SK-N-SH (cell line): ENCODE measurements around the gene BRD7. TPM values are rescaled to one million over a fixed set of nuclear protein-coding genes. Genes with fewer than 3 reads are reported as not detected.

Experiments
- CTCF ChIA-PET: fragments of 300-600, 350-600 bp; formaldehyde crosslinking; extraction: SDS; loops from one replicate; lab custom pipeline; 2021; lab: Yijun Ruan, JAX
- POLR2A ChIA-PET: fragments of 350-600 bp; sonication (Branson Sonifier 250); formaldehyde crosslinking; extraction: SDS; loops from one replicate; lab custom pipeline; 2020; ENCODE audit warnings: antibody characterized with exemption, inconsistent platforms; lab: Yijun Ruan, JAX
- DNase-seq: peaks from one replicate; pipeline ENCODE4 v3.0.0; 2012
- H2AFZ ChIP-seq: fragments of 200-600 bp; sonication (generic); 2 replicates; pipeline ENCODE4 v1.8.1; 2016; ENCODE audit warnings: antibody characterized with exemption, mild to moderate bottlenecking, low read depth
- H3F3A ChIP-seq: fragments of 200-600 bp; sonication (generic); replicated peaks from 2 replicates; pipeline ENCODE3; 2016; ENCODE audit warnings: antibody characterized with exemption, mild to moderate bottlenecking; ENCODE audit not compliant: insufficient read depth
- H3K27ac ChIP-seq, 2 experiments: fragments of 200-500 bp in 1 of 2; fragments of 200-600 bp in 1 of 2; sonication (Bioruptor generic) in 1 of 2; sonication (generic), shearing (Covaris generic) in 1 of 2; 2 replicates each; pipeline versions ENCODE4 v1.5.1 to v1.6.1; 2014 to 2016; ENCODE audit warnings: low read depth in 2 of 2, inconsistent platforms in 1 of 2, low read length in 1 of 2, mild to moderate bottlenecking in 1 of 2, mixed read lengths in 1 of 2
- H3K27me3 ChIP-seq: fragments of 200-600 bp; sonication (generic), shearing (Covaris generic); 2 replicates; pipeline ENCODE4 v1.6.1; 2016; ENCODE audit warnings: mixed run types; ENCODE audit not compliant: insufficient read depth
- H3K36me3 ChIP-seq, 2 experiments: fragments of 200-500 bp in 1 of 2; fragments of 200-600 bp in 1 of 2; sonication (Bioruptor generic) in 1 of 2; sonication (generic) in 1 of 2; replicated peaks in 1 of 2; 2 replicates each; pipeline versions ENCODE3 to v1.5.1; 2014 to 2016; ENCODE audit warnings: low read length in 1 of 2, mild to moderate bottlenecking in 1 of 2; ENCODE audit not compliant: insufficient read depth in 2 of 2, control insufficient read depth in 1 of 2
- H3K4me1 ChIP-seq, 2 experiments: fragments of 200-500 bp in 1 of 2; fragments of 200-600 bp in 1 of 2; sonication (Bioruptor generic) in 1 of 2; sonication (generic), shearing (Covaris generic) in 1 of 2; 2 replicates each; pipeline versions ENCODE4 v1.5.1 to v1.6.1; 2014 to 2016; ENCODE audit warnings: low read depth in 1 of 2, low read length in 1 of 2, mixed run types in 1 of 2; ENCODE audit not compliant: insufficient read depth in 2 of 2, control insufficient read depth in 1 of 2
- H3K4me2 ChIP-seq: fragments of 200-600 bp; sonication (generic), shearing (Covaris generic); 2 replicates; pipeline ENCODE4 v1.6.1; 2017; ENCODE audit warnings: mixed run types
- H3K4me3 ChIP-seq, 2 experiments: fragments of 200-500 bp in 1 of 2; fragments of 200-600 bp in 1 of 2; sonication (Bioruptor generic) in 1 of 2; sonication (generic), shearing (Covaris generic) in 1 of 2; 2 replicates each; pipeline versions ENCODE4 v1.5.1 to v1.8.1; 2014 to 2016; ENCODE audit warnings: low read depth in 2 of 2, inconsistent platforms in 1 of 2, low read length in 1 of 2, mild to moderate bottlenecking in 1 of 2, mixed read lengths in 1 of 2, moderate library complexity in 1 of 2
- H3K79me2 ChIP-seq: fragments of 200-600 bp; sonication (generic); 2 replicates; pipeline ENCODE4 v1.8.1; 2017; ENCODE audit warnings: mild to moderate bottlenecking; ENCODE audit not compliant: insufficient read depth
- H3K9ac ChIP-seq: fragments of 200-600 bp; sonication (generic); 2 replicates; pipeline ENCODE4 v1.6.1; 2017; ENCODE audit warnings: mixed run types
- H3K9me2 ChIP-seq: fragments of 200-600 bp; sonication (generic); 2 replicates; pipeline ENCODE4 v1.6.1; 2017; ENCODE audit warnings: mixed run types
- H3K9me3 ChIP-seq: fragments of 200-600 bp; sonication (generic); 2 replicates; pipeline ENCODE4 v1.6.1; 2017; ENCODE audit warnings: mixed run types, mild to moderate bottlenecking, moderate library complexity
- H4K20me1 ChIP-seq: fragments of 200-600 bp; sonication (generic); 2 replicates; pipeline ENCODE4 v1.6.1; 2017; ENCODE audit warnings: mild to moderate bottlenecking, mixed run types; ENCODE audit not compliant: insufficient read depth
- CHD2 ChIP-seq: fragments of 150-350 bp; IDR thresholded peaks from 2 replicates; pipeline ENCODE4 v1.6.1; 2018; ENCODE audit warnings: low read length; ENCODE audit not compliant: partially characterized antibody
- CTCF ChIP-seq: fragments of 200-600 bp; sonication (generic); IDR thresholded peaks from 2 replicates; pipeline ENCODE4 v1.6.1; 2017; ENCODE audit warnings: antibody characterized with exemption, mild to moderate bottlenecking, moderate library complexity
- ELF1 ChIP-seq: IDR thresholded peaks from 2 replicates; pipeline ENCODE4 v1.4.0; 2012
- FOXM1 ChIP-seq: IDR thresholded peaks from 2 replicates; pipeline ENCODE4 v1.4.0; 2012; ENCODE audit warnings: low read depth, mild to moderate bottlenecking
- JUND ChIP-seq: IDR thresholded peaks from 2 replicates; pipeline ENCODE4 v1.4.0; 2012
- MAX ChIP-seq: IDR thresholded peaks from 2 replicates; pipeline ENCODE4 v1.4.0; 2012; ENCODE audit warnings: low read depth
- MEF2A ChIP-seq: IDR thresholded peaks from 2 replicates; pipeline ENCODE4 v1.4.0; 2012; ENCODE audit warnings: low read depth, borderline replicate concordance
- NFIC ChIP-seq: IDR thresholded peaks from 2 replicates; pipeline ENCODE4 v1.4.0; 2012; ENCODE audit warnings: borderline replicate concordance
- NRF1 ChIP-seq: IDR thresholded peaks from 2 replicates; pipeline ENCODE4 v1.6.1; 2012; ENCODE audit warnings: low read depth, mild to moderate bottlenecking, low read length
- PBX3 ChIP-seq: IDR thresholded peaks from 2 replicates; pipeline ENCODE4; 2012
- POLR2AphosphoS5 ChIP-seq: IDR thresholded peaks from 2 replicates; pipeline ENCODE4 v1.6.1; 2012; ENCODE audit warnings: low read depth, low read length
- RAD21 ChIP-seq: IDR thresholded peaks from 2 replicates; pipeline ENCODE4 v1.6.1; 2012; ENCODE audit warnings: mild to moderate bottlenecking, low read length
- RFX5 ChIP-seq: IDR thresholded peaks from 2 replicates; pipeline ENCODE4 v1.6.1; 2012; ENCODE audit warnings: mild to moderate bottlenecking, improper control_type of control experiment, low read length
- SMC3 ChIP-seq: IDR thresholded peaks from 2 replicates; pipeline ENCODE4 v1.6.1; 2012; ENCODE audit warnings: low read depth, low read length, improper control_type of control experiment
- TCF12 ChIP-seq: IDR thresholded peaks from 2 replicates; pipeline ENCODE4 v1.4.0; 2012
- ZBTB33 ChIP-seq: IDR thresholded peaks from 2 replicates; pipeline ENCODE4 v1.4.0; 2012; ENCODE audit warnings: low read depth, borderline replicate concordance
- WGBS: methylation state at CpG from one replicate; pipeline ENCODE4 v1.1.6; 2017; ENCODE audit warnings: low lambda C conversion rate; 5-methylcytosine and 5-hydroxymethylcytosine counted together
- polyA plus RNA-seq, 3 experiments: library from polyadenylated mRNA; depleted of rRNA; stranded (reverse); fragments of >200 nt; gene quantifications; 2 replicates each; pipeline ENCODE4 v1.2.3, GENCODE V29; 2012
- TF ChIP-seq, protein P1 (sequence below): IDR thresholded peaks from 2 replicates; pipeline ENCODE4 v1.6.1; 2012; ENCODE audit warnings: mild to moderate bottlenecking, low read depth, low read length, moderate library complexity
- TF ChIP-seq, protein P2 (sequence below): fragments of 150-350 bp; IDR thresholded peaks from 2 replicates; pipeline ENCODE4 v1.6.1; 2016; ENCODE audit warnings: mild to moderate bottlenecking, low read depth, low read length

BRD7 gene
- polyA plus RNA-seq, 1 of the 3 experiments (the other 2 are of a cell fraction): 32.9 TPM

GRCh38 chr16:50363656-50364055, 5.1 kb downstream of the BRD7 start:
- H3K79me2 ChIP-seq: peaks cover 93% of the 10 kb centered on the region
- CTCF ChIA-PET: interaction anchor here (1.0 to 16.9 kb wide), 4 partner anchors 8 to 443 kb away, joined by 3 to 326 read pairs (median 12); partner anchors contain the start of gene CNEP1R1
- POLR2A ChIA-PET: no interaction called here

DNA sequence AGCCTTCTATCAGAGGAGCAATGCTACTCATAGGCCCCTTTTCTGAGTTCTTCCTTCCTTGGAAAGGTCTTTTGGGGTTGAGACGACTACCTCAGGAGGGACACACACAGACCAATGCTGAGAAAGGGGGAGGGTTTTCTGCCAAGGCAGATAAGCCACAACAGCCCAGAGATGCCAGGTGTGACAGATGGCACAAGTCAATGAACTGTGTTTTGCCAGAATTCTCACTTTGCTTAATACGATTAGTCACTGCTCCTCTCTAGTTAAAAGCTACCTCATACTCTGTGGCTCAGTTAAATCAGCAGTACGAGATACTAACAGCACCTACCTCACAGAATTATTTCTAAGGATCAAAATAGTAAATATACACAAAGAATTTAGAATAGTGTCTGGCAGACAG, 8.0 kb downstream of the BRD7 start:
- peaks cover 43 to 80% of the 10 kb centered on the region in 2 experiments for H3K36me3 ChIP-seq
- H3K4me1 ChIP-seq: peaks cover 0 to 6% of the 10 kb centered on the region in 2 experiments; a peak in 2 of 4 replicates
- WGBS: 93% methylated on average over 3 of the region's 3 CpGs
- no peak overlapping the region for H3K4me2 ChIP-seq
- H3K9ac ChIP-seq: no peak overlapping the region
- CTCF ChIA-PET: interaction anchor here (1.0 to 12.2 kb wide), 10 partner anchors 9 to 445 kb away, joined by 3 to 162 read pairs (median 6); partner anchors contain the start of genes ADCY7, BRD7 and CNEP1R1
- peaks cover 1% of the 10 kb centered on the region for H3F3A ChIP-seq
- peaks cover 89% of the 10 kb centered on the region for H3K79me2 ChIP-seq
- no peaks in the 10 kb centered on the region for H3K27me3 ChIP-seq
- peaks cover 18% of the 10 kb centered on the region; the same call in 1 of the 2 replicates for H4K20me1 ChIP-seq
- no peaks in the 10 kb centered on the region for H3K9me3 ChIP-seq
- no peak overlapping the region for H3K4me3 ChIP-seq
- no peak overlapping the region for H2AFZ ChIP-seq
- peak overlapping the region in 1 of 2 experiments; percentile 22; a peak in 2 of 4 replicates for H3K27ac ChIP-seq
- POLR2A ChIA-PET: no interaction called here
- DNase-seq: no peak
- H3K9me2 ChIP-seq: no peaks in the 10 kb centered on the region
- TF ChIP-seq NRF1 (no peak), FOXM1 (no peak), RFX5 (no peak), CTCF (no peak), CHD2 (no peak), ZBTB33 (no peak), TCF12 (no peak)
- TF ChIP-seq, protein P1, sequence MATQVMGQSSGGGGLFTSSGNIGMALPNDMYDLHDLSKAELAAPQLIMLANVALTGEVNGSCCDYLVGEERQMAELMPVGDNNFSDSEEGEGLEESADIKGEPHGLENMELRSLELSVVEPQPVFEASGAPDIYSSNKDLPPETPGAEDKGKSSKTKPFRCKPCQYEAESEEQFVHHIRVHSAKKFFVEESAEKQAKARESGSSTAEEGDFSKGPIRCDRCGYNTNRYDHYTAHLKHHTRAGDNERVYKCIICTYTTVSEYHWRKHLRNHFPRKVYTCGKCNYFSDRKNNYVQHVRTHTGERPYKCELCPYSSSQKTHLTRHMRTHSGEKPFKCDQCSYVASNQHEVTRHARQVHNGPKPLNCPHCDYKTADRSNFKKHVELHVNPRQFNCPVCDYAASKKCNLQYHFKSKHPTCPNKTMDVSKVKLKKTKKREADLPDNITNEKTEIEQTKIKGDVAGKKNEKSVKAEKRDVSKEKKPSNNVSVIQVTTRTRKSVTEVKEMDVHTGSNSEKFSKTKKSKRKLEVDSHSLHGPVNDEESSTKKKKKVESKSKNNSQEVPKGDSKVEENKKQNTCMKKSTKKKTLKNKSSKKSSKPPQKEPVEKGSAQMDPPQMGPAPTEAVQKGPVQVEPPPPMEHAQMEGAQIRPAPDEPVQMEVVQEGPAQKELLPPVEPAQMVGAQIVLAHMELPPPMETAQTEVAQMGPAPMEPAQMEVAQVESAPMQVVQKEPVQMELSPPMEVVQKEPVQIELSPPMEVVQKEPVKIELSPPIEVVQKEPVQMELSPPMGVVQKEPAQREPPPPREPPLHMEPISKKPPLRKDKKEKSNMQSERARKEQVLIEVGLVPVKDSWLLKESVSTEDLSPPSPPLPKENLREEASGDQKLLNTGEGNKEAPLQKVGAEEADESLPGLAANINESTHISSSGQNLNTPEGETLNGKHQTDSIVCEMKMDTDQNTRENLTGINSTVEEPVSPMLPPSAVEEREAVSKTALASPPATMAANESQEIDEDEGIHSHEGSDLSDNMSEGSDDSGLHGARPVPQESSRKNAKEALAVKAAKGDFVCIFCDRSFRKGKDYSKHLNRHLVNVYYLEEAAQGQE: no peak

More at GRCh38 chr16:50363656-50364055, 5.1 kb downstream of the BRD7 start:
- Histone ChIP-seq H3K36me3 (peaks cover 48 to 82% of the 10 kb centered on the region in 2 experiments), H3K9me2 (no peaks in the 10 kb centered on the region), H3K27me3 (no peaks in the 10 kb centered on the region), H3K9me3 (no peaks in the 10 kb centered on the region), H3F3A (no peaks in the 10 kb centered on the region), H2AFZ (no peak overlapping the region), H3K4me3 (no peak overlapping the region), H3K4me1 (peaks cover 0 to 15% of the 10 kb centered on the region in 2 experiments; a peak in 2 of 4 replicates), H3K4me2 (no peak overlapping the region), H4K20me1 (peaks cover 6% of the 10 kb centered on the region; the same call in 1 of the 2 replicates), H3K27ac (no peak overlapping the region), H3K9ac (no peak overlapping the region)
- TF ChIP-seq MEF2A (no peak), PBX3 (no peak), ELF1 (no peak), SMC3 (no peak), RFX5 (no peak), MAX (no peak), RAD21 (no peak), NFIC (no peak), POLR2AphosphoS5 (no peak), JUND (no peak)
- TF ChIP-seq, protein P2, sequence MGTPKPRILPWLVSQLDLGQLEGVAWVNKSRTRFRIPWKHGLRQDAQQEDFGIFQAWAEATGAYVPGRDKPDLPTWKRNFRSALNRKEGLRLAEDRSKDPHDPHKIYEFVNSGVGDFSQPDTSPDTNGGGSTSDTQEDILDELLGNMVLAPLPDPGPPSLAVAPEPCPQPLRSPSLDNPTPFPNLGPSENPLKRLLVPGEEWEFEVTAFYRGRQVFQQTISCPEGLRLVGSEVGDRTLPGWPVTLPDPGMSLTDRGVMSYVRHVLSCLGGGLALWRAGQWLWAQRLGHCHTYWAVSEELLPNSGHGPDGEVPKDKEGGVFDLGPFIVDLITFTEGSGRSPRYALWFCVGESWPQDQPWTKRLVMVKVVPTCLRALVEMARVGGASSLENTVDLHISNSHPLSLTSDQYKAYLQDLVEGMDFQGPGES: no peak
- 90% methylated on average over 10 of the region's 10 CpGs for WGBS
- DNase-seq: no peak
